ENCODE measurements around the gene NBL1. TPM values are rescaled to one million over a fixed set of nuclear protein-coding genes. Genes with fewer than 3 reads are reported as not detected.

The NBL1 gene
- total and polyA plus RNA-seq, 2 of the 4 experiments (the other 2 are of a cell fraction): 14.0 to 54.2 TPM

GRCh38 chr1:19612530-19612929, 31.6 kb upstream of the NBL1 start:
- H2BK15ac ChIP-seq (ENCODE audit: low read depth, low read length): no peak overlapping the region
- peaks cover 34 to 60% of the 10 kb centered on the region in 2 experiments for H3K79me1 ChIP-seq (ENCODE audit: low read depth in 1 of 2, low read length in 2 of 2)
- ChIA-PET POLR2A (ENCODE audit: unreplicated experiment) (no interaction called here), CTCF (interaction anchor here (0.9 kb wide), 1 partner anchor 12 kb away, joined by 4 read pairs; no protein-coding TSS in a partner anchor)
- no peaks in the 10 kb centered on the region for H3K27me3 ChIP-seq (ENCODE audit: control insufficient read depth, insufficient read depth, low read length)
- H3K23ac ChIP-seq (ENCODE audit: low read depth, low read length): no peak overlapping the region
- no peak overlapping the region for H3K14ac ChIP-seq (replicated peaks; ENCODE audit: low read depth, low read length)
- H3K9me3 ChIP-seq (ENCODE audit: control insufficient read depth, insufficient read depth, low read length): no peaks in the 10 kb centered on the region
- H4K8ac ChIP-seq (ENCODE audit: low read depth in 2 of 2, low read length in 2 of 2): no peak overlapping the region
- no peak overlapping the region for H3K4me2 ChIP-seq (ENCODE audit: low read depth, low read length)
- H3K9me1 ChIP-seq (ENCODE audit: insufficient read depth, low read length): peaks cover 2% of the 10 kb centered on the region; the same call in 1 of the 2 replicates
- no peak overlapping the region for H3K9ac ChIP-seq (ENCODE audit: low read depth, low read length)
- no peak overlapping the region for H2BK120ac ChIP-seq (ENCODE audit: low read depth, low read length)
- no TSS peak for BruUV-seq (replicated peaks)
- DNase-seq: no peak
- H3K4me3 ChIP-seq (ENCODE audit: insufficient read depth, low read depth, low read length): no peak overlapping the region
- intact Hi-C loops (cut with micrococcal nuclease): no loop called here
- in situ Hi-C loops (cut with MboI; ENCODE audit: low sequenced_read_pairs): no loop called here
- H3K4ac ChIP-seq (ENCODE audit: low read depth, low read length): no peak overlapping the region
- H2AFZ ChIP-seq (replicated peaks; ENCODE audit: low read length, poor library complexity): no peak overlapping the region
- H4K91ac ChIP-seq (ENCODE audit: insufficient read depth, low read depth, low read length): no peak overlapping the region
- H3K18ac ChIP-seq (ENCODE audit: low read depth, low read length): no peak overlapping the region
- 0 out of 2 replicates have a peak, but pooled peaks cover 6% of the 10 kb centered on the region for H3K36me3 ChIP-seq (ENCODE audit: control insufficient read depth, insufficient read depth, low read length)
- H4K5ac ChIP-seq (ENCODE audit: low read depth, low read length): no peak overlapping the region
- H3K27ac ChIP-seq (ENCODE audit: insufficient read depth, low read length): no peak overlapping the region
- H2BK20ac ChIP-seq (ENCODE audit: low read depth, low read length): no peak overlapping the region
- no peak for ATAC-seq (ENCODE audit: low read depth)
- no peak overlapping the region for H3K56ac ChIP-seq (ENCODE audit: extremely low read depth, insufficient read depth, low read length)
- H2BK5ac ChIP-seq (ENCODE audit: low read depth, low read length, poor library complexity, severe bottlenecking): no peak overlapping the region
- no peak overlapping the region for H2AK9ac ChIP-seq (replicated peaks; ENCODE audit: low read depth, low read length, poor library complexity)
- peaks cover 10% of the 10 kb centered on the region for H3K4me1 ChIP-seq (ENCODE audit: control insufficient read depth, insufficient read depth, low read length)
- H4K20me1 ChIP-seq (ENCODE audit: insufficient read depth, low read length): peaks cover 44% of the 10 kb centered on the region
- no peak overlapping the region for H2AK5ac ChIP-seq (ENCODE audit: low read depth, low read length)
- TF ChIP-seq CEBPB (IDR thresholded peaks at IDR 0.05; ENCODE audit: low read depth, low read length) (no peak), ELK1 (IDR thresholded peaks at IDR 0.05; ENCODE audit: borderline replicate concordance, low read depth, low read length) (no peak), MXI1 (IDR thresholded peaks at IDR 0.05; ENCODE audit: borderline replicate concordance, low read depth, low read length) (no peak), CHD1 (IDR thresholded peaks at IDR 0.05; ENCODE audit: low read depth, low read length) (no peak), MAZ (IDR thresholded peaks at IDR 0.05; ENCODE audit: borderline replicate concordance, low read depth, low read length) (no peak), RAD21 (IDR thresholded peaks at IDR 0.05; ENCODE audit: low read length) (no peak), RFX5 (IDR thresholded peaks at IDR 0.05; ENCODE audit: low read depth, low read length) (no peak), USF2 (IDR thresholded peaks at IDR 0.05; ENCODE audit: low read depth, low read length) (no peak), RCOR1 (IDR thresholded peaks at IDR 0.05; ENCODE audit: insufficient replicate concordance, low read length) (no peak), SMC3 (IDR thresholded peaks at IDR 0.05; ENCODE audit: low read depth, low read length) (no peak), BHLHE40 (IDR thresholded peaks at IDR 0.05; ENCODE audit: low read depth, low read length) (no peak), NFE2L2 (IDR thresholded peaks at IDR 0.05; ENCODE audit: low read depth, low read length) (no peak), FOS (IDR thresholded peaks at IDR 0.05; ENCODE audit: low read depth, low read length) (no peak), MAFK (IDR thresholded peaks at IDR 0.05; ENCODE audit: low read depth, low read length) (no peak), CTCF (conservative IDR thresholded peaks at IDR 0.05; ENCODE audit: low read depth, low read length) (no peak)
- dilution Hi-C loops (cut with HindIII; ENCODE audit: low sequenced_read_pairs, unreplicated experiment): no loop called here
- WGBS, 2 experiments (ENCODE audit: extremely low coverage in 2 of 2, insufficient read length in 1 of 2): 94% methylated on average over 3 of the region's 5 CpGs; no CpG with 5 or more reads in 1 of the 2 experiments

Measured in IMR-90 (cell line).